OCI-M2 (cell line): Measurements from ENCODE around the gene MMP13.
"Not testable (repeated sequence)": the region's sequence is repeated elsewhere in the genome, so short reads cannot be mapped to it uniquely, and the experiment has no call there.

ENCODE experiments used
- DNase-seq: peaks from one replicate; lab custom pipeline; 2025; ENCODE audit not compliant: unreplicated experiment; lab: John Stamatoyannopoulos, UW

The MMP13 gene

GRCh38 chr11:102903895-102904294, 51.6 kb downstream of the MMP13 start:
- DNase-seq, result not testable (repeated sequence)

GRCh38 chr11:102900346-102900745, 55.2 kb downstream of the MMP13 start:
- DNase-seq, result no peak
